CD4-positive, alpha-beta T cell treated with Interferon gamma for 1 hour (primary cell): ENCODE results near the gene JPH3.

ENCODE experiments used
- DNase-seq: peaks from one replicate; pipeline ENCODE4 v3.0.0-alpha.2; 2020

JPH3 gene

DNA sequence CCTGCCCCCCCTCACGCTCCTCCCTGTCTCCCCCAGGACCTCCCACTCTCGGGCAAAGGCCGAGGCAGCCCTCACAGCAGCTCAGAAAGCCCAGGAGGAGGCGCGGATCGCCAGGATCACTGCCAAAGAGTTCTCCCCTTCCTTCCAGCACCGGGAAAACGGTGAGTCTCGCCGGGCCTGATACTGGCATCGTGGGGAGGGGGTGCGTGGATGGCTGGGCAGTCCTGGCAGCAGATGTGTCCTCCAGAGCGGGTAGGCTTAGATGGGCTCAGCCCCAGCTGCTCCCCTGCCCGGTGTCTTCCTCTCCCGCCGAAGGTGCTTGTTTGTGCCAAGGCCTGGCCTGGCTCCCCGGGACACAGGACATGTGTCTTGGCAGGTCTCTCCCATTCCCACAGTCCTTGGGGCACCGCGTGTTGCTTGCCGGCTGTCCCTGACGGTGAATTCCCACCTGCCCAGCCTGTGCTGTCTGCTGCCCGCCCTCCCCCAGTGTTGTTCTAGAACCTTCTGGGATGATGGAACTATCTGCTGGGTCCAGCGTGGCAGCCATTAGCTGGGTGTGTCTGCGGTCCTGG is 81.9 kb downstream of the JPH3 start:
- DNase-seq: no peak

DNA sequence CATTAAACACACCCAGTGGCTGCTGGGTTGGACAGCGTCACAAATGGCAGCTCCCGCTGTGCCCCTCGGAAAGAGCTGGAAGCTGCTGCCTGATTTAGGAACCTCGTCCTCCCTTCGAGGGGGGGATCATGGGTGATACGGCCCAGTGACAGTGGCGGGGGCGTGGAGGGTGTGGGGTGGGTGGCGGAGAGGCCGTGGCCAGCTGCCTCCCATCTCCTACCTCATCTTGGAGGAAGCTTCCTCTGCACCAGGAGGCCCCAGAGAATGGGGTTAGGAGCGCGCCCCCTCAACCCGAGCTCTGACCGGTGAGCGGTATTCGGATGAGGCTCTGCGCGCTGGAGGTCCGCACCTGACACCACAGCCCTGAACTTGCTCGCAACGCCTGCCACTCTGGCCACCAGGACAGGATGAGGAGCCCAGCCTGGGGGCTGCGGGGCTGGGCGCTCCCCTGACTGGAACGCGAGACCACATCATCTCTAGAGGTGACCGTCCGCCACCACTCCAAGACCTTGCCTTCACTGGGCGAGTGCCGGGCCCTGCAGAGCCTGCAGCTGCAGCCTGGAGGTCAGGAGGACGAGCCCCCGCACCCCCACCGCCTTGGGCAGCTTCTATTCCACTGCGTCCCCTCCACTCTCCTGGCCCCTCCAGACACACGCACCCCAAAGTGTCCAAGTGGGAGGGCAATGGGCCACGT is 82.5 kb downstream of the JPH3 start:
- DNase-seq: no peak

DNA sequence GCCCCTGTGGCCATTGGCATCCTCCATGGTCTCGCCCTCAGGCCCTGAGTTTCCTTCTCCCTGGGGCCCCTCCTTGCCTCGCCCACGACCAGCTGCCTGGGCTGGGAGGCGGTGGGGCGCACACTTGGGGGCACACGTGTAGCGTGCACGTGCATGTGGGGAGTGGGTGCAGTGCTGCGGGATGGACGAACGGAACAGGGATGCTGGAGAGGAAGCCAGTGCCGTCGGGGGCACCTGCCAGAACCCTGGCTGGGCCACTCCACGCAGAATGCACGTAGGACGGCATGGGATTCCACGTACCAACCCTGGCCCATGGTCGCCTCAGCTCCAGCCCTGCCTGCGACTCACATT is 83.1 kb downstream of the JPH3 start:
- no peak for DNase-seq

DNA sequence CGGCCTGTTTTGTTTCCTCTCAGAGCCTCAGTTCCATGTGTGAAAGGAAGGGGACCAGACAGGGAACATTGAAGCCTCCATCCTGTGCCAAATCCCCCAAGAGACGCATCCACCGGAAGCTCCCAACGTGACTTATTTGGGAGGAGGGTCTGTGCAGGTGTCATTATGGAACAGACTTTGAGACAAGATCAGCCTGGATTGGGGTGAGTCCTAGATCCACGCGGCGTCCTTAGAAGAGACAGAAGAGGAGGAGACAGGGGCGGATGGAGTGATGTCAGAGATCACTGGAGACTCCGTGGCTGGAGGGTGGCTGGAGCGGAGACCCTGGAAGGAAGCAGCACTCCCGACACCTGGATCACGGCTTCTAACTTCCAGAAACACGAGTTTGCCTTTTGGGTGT is 83.5 kb downstream of the JPH3 start:
- DNase-seq: no peak

DNA sequence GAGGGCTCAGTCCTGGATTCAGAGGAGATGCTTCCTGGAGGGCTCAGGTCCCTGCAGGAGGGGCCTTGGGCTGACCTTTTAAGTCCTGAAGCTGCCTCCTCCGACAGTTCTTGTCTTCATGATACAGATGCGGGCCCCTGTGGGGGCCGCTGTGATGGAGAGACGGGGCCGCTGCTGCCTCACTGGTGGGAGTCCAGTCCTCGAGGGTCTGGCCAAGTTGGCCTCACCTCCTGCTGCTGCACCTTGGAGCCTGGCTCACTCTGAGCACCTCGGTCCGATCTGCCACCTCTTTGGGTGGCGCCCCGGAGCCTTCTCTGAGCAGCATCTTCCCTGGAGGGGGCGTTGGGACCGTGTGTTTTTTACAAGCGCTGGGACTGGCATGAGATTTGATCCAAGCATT is 84.4 kb downstream of the JPH3 start:
- DNase-seq: no peak

DNA sequence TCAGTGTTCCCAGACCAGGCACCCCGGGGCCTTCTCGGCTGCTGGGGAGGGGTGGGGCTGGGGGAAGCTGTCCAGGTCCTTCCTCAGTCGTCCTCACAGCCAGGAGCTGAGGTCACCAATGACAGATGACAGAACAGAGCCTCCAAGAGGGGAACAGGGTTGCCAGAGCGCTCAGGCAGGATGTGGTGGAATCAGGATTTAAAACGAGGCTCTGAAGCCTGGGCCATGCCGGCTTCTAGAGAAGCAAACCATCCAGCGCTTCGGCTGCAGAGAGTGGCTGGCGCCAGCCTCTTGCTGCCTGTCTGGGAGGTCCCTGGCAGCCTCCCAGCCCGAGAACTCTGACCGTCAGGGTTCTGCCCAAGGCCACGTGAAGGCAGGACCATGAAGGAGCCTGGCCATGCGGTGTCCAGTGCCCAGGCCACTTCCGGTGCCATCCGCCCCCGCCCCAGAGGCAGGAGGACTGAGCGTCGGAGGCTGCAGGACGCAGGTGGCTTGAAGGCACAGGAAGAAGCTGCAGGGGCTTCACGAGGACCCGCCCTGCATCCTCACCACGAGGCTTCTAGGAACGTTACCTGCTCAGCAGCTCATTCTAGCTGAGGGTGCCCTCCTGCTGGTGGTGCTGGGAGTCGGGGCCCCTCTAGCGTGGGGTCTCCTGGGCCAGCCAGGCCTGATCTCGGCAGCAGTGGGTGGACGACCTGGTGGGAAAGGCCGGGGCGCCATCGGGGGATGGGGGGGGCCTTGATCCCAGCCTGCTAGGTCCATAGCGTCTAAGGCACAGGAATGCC is 85.0 kb downstream of the JPH3 start:
- DNase-seq: no peak

DNA sequence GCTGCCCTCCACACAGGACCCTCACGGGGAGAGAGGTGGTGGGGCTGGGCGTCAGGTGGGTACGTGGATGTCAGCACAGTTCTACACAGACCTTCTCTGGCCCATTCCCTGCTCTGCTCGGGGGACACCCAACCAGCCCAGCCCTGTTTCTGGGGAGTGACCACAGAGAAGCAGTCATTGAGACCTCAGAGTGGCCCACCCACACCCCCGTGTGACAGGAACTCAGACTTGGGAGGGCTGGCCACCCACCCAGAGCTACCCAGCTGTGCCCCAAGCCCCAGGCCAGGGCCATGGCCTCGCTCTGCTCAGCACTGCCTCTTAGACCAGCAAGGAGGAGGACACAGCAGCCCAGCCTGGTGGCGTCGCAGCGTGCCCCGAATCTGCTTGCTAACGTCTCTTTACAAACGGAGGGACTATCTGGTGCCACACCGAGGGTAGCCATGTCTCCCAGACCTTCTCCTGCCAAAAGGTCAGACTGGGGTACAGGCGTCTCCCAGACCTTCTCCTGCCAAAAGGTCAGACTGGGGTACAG is 85.8 kb downstream of the JPH3 start:
- DNase-seq: no peak

DNA sequence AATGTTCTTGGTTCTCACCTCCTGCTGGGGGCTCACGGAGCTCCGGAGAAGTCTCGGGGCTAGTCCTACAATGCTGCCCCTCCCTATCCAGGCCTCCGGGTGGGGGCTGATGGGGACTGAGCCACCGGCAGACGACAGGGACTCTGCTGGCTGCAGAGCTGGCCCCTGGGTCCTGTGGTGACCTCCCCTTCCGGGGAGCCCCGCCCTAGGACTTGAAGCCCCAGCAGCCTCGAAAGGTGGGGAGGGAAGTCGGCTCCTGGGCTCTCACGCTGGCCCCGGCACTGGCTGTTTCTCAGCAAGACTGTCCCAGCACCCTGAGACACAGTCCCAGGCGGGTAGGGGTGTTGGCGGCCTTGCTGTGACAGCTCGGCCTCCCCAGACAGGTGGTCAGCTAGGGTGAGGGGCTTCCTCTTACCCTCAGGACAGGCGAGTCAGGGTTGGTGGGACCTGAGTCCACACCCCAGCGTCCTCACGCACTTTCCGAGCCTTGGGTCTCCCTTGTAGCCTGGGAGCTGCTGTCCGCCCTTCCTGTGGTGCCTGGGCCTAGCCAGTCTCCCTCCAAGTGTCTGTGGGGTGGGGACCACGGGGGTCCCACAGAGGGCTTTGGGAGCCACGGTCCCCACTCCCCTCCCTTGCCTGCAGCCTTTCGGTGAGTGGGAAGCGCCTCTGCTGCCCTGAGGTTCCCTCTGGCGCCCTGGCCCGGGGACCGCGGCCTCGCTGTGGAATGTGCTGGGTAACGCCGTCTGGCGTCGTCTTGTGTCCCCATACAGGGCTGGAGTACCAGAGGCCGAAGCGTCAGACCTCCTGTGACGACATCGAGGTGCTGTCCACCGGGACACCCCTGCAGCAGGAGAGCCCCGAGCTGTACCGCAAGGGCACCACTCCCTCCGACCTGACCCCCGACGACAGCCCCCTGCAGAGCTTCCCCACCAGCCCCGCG is 86.8 kb downstream of the JPH3 start:
- no peak for DNase-seq

DNA sequence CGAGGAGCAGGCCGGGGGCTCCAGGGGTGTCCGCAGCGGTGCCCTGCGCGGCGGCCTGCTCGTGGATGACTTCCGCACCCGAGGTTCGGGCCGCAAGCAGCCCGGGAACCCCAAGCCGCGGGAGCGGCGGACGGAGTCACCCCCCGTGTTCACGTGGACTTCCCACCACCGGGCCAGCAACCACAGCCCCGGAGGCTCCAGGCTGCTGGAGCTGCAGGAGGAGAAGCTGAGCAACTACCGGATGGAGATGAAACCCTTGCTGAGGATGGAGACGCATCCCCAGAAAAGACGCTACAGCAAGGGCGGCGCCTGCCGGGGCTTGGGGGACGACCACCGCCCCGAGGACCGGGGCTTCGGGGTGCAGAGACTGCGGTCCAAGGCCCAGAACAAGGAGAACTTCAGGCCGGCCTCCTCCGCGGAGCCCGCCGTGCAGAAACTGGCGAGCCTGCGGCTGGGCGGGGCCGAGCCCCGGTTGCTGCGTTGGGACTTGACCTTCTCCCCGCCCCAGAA is 87.7 kb downstream of the JPH3 start:
- no peak for DNase-seq

DNA sequence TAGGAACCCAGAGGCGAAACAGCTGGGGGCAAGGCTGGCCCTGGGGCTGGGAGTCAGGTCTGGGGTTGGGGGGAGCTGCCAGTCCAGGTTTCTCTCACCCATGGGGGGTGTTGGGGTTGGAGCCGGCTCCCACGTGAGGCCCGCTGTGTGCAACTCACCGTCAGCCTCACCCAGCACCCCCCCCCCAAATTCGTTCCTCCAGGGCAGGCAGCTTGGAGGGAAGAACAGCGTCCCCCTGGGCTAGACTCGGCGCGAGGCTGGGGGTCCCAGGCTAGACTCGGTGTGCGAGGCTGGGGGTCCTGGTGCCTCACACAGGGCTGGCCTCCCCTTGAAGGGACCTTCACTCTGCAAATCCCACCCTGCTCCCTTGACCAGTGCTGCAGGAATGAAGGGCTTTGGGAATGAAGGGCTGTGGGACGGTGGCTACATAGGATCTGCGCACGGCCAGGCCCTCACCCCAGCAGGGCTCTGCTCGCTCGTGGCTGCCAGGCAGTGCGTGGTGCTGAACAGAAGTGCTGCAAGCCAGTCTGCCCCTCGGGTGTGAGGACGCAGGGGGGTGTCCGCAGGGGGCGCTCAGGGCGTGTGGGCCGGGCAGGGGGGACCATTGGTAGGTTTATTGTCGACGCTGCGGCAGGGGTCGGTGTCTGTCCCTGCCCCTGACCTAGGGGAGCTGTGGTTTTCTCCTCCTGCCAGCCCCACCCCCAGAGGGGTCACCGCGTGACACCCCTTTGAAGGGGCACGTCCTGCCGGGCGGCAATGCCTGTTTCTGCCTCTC is 88.8 kb downstream of the JPH3 start:
- DNase-seq: no peak

DNA sequence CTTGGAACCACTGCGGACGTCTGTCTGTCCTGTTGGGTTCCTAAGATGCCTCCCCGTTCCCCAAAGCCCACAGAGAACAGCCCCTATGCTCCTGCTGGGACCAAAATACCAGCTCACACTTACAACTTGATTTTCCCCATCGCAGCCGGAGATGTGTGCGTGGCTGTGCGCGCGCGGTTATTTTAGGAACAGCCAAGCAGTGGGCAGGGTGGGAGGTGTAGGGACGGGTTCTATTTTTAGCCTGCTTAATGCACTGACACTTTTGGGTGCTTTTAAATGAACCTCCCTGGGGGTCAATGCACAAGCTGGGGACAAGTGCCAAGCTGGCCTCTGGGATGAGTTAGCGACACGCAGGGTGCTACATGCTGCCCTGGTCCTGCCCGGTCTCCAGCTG is 89.4 kb downstream of the JPH3 start:
- DNase-seq: no peak

DNA sequence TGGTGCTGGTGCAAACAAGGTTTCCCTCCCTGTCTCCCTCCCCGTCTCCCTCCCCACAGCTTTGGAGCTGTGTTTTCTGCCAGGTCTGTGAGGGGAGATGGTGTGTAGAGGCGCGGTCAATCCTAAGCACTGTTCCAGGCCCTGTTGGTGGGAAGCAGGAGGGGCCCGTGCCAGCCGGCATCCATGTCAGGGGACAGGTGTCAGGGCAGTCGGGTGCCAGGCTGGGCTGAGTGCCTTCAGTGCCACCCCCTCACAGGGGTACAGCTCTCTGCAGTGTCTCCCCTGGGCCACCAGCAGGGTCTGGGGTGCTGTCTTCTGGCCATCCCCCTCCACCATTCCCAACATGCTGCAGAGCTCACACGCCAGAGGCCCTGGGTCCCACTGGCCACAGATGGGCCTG is 89.9 kb downstream of the JPH3 start:
- no peak for DNase-seq

DNA sequence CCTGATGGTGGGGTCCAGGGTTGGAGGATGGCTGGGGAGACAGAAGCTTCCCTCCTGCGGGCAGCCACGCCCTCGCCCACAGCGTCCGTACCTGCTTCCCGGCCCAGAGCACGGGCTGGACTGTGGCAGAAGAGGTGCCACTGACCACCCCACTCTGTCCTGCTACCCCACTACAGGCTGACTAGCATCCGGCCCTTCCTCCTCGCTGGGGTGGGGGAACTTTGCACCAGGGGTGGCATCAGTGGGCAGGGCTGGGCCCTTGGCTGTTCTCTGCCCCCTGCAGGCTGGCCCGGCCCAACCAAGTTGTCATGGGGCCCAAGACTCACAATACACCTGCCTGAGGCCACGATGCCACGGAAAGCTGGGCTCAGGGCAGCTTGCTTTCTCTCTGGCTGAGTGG is 90.4 kb downstream of the JPH3 start:
- DNase-seq: no peak

DNA sequence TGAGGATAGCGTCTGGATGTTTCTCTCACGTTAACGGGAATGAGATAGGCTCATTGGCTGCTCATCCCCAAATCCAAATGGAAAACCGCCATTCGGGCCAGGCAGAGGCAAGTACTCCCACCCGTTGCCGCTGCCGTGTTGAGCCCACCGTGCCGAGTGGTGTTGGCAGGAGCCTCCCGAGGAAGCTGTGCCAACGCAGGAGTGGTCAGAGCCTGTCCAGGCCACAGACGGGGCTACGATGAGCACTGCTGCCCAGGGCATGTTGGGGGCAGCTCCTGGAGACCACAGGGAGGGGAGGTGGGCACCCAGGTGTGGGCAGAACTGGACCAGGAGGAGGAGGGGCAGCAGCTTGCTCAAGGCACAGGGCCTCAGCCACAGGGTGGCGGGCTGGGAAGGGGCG is 91.5 kb downstream of the JPH3 start:
- no peak for DNase-seq

DNA sequence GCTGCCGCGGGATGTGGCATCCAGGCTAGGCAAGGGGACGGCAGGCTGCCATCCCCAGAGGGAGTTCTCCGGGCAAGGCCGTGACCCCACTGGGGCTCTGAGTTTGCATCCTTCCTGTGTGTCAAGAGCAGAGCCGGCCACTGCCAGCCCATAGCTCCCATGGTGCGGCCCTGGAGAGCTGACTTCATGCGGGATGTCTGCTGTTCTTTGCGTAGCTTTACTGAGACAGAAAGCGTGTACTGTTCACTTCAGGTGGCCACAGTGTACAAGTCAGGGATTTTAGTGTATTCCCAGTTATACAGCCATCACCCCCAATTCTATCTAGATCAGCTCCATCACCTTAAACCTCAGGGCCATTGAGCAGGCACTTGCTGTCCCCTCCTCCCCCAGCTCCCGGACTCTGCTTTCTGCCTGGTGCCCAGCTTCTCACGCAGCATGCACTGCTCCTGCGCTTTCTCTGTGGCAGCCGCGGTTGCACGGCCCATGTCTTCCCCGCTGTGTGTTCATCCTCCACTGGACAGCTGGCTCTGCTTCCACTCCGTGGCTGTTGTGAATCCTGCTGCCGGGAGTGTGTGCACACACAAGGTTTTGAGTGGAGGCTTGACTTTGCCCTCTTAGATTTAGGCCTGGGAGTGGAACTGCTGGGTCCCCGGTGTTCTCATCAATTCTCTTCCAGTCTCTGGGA is 92.3 kb downstream of the JPH3 start:
- no peak for DNase-seq

DNA sequence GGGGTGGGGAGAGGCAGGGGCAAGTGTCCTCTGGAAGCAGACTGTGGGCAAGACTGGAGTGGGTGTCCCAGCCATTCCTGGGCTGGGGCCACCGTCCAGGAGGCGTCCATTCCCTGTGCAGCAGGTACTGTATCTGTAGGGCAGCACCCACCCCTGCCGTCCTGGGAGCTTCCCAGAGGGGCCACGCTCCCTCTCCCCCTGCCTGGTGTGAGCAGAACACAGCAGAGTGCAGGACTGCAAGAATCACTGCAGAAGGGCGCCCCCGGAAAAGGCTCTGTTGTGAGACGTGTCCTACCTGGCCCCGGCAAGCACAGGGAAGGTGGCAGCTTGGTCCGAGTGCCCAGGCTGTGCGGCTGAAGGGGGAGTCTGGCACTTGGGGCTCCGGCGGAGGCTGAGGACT is 93.2 kb downstream of the JPH3 start:
- no peak for DNase-seq

DNA sequence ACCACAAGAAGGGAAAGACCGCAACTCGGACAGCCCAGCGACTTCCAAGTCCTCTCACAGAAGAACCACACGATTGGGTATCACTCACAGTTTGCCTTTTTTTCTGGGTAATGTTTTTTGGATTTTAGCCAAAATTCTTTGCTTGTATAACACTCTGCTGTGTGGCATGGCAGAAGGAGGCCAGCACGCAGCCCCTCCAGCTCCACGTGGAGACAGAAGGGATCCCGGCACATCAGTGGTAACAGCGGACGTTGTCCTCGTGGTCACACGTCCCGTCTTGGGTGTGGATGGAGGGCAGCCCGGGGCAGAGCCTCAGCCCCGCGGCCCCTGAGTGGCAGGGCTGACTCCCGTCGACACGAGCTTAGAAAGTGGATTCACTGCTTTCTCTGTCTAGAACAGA is 94.4 kb downstream of the JPH3 start:
- DNase-seq: no peak

DNA sequence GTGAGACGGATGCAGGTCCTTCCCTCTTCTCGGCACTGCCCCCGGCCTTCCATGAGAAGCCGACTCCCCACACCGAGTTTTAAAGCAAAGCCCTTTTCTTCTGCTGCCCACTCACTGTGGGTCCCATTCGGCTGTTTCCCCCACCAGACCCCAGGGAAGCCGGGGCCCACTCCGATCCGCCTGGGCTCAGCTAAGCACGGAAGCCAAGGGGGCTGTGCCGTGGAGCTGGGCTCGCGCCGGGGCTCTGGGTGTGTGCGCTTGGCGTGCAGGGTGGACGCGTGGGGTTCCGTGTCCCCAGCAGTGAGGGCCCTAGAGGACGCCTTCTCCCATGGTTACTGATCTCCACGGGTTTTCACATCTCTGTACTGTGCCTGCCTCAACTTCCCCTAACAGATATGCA is 94.9 kb downstream of the JPH3 start:
- DNase-seq: no peak

DNA sequence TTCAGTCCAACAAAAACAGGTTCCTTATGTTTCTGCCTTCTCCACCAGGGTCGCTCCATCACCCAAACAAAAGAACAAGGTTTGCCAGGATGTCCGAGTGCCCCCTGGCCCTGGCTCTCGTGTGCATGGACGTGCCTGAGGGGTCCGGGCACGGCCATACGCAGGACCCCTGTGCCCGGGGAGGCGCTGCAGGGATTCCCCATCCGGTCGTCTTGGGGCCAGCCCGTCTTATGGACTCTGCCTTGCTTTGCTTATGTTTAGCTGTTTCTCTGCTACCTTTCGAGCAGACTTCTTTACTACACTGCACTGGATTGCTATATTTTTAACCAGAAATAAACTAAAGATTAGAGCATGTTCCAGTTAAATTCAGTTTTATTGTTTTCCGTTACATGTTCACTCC is 95.5 kb downstream of the JPH3 start:
- no peak for DNase-seq

DNA sequence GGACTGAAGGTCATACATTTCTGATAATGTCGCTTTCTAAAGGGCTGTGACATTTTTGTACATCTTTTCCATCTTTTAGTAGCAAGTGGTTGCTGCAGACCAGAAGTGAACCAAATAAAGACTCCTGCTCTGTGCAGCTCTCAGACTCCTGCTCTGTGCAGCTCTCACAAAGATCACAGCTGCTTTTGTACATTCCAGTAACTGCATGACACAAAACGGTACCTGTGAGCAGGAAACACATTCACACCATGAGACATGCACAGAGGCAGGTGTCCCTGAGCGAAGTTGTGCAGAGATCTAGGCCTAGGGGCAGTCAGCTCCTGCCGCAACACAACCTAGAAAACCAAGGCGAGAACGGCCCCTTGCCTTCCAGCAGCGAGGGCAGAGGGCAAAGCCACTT is 95.9 kb downstream of the JPH3 start:
- no peak for DNase-seq

DNA sequence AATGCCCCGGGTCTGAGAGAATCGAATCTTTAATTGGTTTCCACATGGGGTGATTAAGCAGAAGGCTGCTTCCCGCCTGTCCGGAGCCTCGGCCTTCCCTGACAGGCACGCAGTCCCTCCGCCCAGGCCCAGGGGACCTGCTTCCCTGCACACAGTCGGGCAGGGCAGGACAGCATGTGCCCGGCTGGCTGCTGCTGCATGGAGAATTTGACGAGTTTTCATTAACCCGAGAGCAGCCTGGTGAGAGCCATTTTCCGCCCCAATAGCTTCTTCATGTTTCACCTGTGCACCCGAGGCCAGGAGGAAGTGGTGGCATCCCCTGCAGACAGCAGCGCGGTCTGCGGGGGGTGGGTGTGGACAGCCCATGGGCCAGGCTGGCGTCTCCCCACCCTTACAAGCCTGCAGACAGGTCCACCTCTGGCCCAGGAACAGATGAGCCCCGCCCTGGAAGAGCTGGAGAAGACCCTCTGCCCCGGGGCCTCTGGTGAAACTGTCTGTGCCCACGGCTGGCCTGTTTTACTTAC is 96.4 kb downstream of the JPH3 start:
- DNase-seq: no peak
